ENCODE data around the gene CDKL2. TPM values are rescaled to one million over a fixed set of nuclear protein-coding genes. Genes with fewer than 3 reads are reported as not detected.
A peak's percentile ranks its signal among the peaks of the same experiment; 100 is the strongest.
"Not testable (repeated sequence)": the region's sequence is repeated elsewhere in the genome, so short reads cannot be mapped to it uniquely, and the experiment has no call there.

Gene CDKL2
- total RNA-seq, 1 donor from 2014 or later, result 3.6 TPM

DNA sequence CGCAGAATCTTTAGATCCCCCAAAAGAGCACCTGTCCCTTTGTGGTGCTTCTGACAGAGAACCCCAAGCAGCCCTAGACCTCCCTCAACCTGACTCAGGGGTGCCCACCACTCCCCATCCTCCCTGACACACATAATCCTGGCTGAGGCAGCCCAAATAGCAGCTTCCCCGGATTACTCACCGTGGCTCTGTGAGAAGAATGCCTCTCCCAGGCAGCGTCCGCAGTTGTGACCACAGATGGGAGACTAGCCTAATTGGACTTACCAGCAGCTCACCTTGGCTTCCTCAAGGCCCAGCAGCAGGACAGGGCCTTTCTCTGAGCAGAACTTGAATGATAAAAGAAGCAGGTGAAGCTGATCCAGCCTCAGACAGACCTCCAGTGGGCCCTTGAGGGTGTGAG, 84.8 kb downstream of the CDKL2 start:
- no peak for DNase-seq (ENCODE audit: low read depth)
- no peak overlapping the region for H3K4me3 ChIP-seq (ENCODE audit: low read depth, low read length)

DNA sequence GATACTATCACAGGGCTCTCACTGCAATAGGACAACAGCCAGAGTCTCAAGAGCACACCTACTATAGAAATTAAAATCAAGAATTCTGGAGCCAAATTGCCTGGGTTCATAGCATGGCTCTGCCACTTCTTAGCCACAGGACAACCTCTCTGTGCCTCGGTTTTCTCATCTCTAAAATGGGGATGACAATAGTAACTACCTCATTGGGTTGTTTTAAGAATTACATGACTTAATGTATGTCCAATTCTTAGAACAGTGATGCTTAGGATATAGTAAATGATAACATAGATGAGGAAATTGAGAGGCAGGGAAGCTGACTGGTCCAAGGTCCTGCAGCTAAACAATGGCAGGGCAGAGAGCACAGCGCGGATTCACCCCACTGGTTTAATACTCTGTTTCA, 85.5 kb downstream of the CDKL2 start:
- TF ChIP-seq, protein P1, sequence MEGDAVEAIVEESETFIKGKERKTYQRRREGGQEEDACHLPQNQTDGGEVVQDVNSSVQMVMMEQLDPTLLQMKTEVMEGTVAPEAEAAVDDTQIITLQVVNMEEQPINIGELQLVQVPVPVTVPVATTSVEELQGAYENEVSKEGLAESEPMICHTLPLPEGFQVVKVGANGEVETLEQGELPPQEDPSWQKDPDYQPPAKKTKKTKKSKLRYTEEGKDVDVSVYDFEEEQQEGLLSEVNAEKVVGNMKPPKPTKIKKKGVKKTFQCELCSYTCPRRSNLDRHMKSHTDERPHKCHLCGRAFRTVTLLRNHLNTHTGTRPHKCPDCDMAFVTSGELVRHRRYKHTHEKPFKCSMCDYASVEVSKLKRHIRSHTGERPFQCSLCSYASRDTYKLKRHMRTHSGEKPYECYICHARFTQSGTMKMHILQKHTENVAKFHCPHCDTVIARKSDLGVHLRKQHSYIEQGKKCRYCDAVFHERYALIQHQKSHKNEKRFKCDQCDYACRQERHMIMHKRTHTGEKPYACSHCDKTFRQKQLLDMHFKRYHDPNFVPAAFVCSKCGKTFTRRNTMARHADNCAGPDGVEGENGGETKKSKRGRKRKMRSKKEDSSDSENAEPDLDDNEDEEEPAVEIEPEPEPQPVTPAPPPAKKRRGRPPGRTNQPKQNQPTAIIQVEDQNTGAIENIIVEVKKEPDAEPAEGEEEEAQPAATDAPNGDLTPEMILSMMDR (conservative IDR thresholded peaks at IDR 0.05; ENCODE audit: low read depth, low read length), result no peak
- H3K4me3 ChIP-seq (ENCODE audit: low read depth, low read length), result no peak overlapping the region
- DNase-seq (ENCODE audit: low read depth), result no peak

More for the DNA sequence above, 84.8 kb downstream of the CDKL2 start:
- TF ChIP-seq, protein P1 (conservative IDR thresholded peaks at IDR 0.05; ENCODE audit: low read depth, low read length), result no peak

DNA sequence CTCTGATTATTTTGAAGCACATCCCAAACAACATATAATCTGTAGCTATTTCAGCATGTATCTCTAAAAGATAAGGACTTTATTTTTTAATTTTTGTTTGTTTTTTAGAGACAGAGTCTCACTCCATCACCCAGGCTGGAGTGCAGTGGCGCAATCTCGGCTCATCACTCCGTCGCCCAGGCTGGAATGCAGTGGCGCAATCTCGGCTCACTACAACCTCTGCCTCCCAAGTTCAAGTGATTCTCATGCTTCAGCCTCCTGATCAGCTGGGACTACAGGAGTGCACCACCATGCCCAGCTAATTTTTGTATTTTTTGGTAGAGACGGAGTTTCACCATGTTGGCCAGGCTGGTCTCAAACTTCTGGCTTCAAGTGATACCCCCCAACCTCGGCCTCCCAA, 86.1 kb downstream of the CDKL2 start:
- not testable (repeated sequence) for DNase-seq (ENCODE audit: low read depth); H3K4me3 ChIP-seq (ENCODE audit: low read depth, low read length)

DNA sequence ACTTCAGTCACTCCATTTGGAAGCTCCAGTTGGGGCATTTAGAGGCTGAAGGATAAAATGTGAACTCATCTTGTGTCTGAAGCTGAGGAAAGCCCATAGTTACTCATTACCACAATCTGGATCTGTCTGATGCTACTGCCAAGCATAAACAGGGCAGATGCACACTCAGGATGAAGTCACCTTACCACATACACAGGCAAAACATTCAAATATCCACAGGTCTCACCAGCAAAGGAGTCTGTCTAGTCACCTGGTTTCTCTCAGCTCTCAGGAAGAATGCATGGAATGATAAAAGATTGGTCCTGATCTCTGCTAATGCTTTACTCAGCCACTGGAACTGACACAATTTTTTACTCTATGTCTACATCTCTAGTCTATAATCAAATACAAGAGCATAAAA, 87.5 kb downstream of the CDKL2 start:
- TF ChIP-seq, protein P1 (conservative IDR thresholded peaks at IDR 0.05; ENCODE audit: low read depth, low read length), result no peak
- peak; percentile 90 for DNase-seq (ENCODE audit: low read depth)
- no peak overlapping the region for H3K4me3 ChIP-seq (ENCODE audit: low read depth, low read length)

DNA sequence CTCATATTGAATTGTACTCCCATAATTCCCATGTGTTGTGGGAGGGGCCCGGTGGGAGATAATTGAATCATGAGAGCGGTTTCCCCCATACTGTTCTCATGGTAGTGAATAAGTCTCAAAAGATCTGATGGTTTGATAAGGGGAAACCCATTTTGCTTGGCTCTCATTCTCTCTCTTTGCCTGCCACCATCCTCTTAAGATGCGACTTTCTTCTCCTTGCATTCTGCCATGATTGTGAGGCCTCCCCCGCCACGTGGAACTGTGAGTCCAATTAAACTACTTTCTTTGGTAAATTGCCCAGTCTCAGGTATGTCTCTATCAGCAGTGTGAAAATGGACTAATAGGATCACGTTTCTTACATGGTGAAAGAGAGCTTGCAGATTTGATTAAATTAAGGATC, 93.0 kb downstream of the CDKL2 start:
- not testable (repeated sequence) for DNase-seq (ENCODE audit: low read depth)

DNA sequence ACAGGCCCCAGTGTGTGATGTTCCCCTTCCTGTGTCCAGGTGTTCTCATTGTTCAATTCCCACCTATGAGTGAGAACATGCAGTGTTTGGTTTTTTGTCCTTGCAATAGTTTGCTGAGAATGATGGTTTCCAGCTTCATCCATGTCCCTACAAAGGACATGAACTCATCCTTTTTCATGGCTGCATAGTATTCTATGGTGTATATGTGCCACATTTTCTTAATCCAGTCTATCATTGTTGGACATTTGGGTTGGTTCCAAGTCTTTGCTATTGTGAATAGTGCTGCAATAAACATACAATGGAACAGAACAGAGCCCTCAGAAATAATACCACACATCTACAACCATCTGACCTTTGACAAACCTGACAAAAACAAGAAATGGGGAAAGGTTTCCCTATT, 96.4 kb downstream of the CDKL2 start:
- not testable (repeated sequence) for H3K4me3 ChIP-seq (ENCODE audit: low read depth, low read length); DNase-seq (ENCODE audit: low read depth)

More for the DNA sequence above, 93.0 kb downstream of the CDKL2 start:
- H3K4me3 ChIP-seq (ENCODE audit: low read depth, low read length), result not testable (repeated sequence)

DNA sequence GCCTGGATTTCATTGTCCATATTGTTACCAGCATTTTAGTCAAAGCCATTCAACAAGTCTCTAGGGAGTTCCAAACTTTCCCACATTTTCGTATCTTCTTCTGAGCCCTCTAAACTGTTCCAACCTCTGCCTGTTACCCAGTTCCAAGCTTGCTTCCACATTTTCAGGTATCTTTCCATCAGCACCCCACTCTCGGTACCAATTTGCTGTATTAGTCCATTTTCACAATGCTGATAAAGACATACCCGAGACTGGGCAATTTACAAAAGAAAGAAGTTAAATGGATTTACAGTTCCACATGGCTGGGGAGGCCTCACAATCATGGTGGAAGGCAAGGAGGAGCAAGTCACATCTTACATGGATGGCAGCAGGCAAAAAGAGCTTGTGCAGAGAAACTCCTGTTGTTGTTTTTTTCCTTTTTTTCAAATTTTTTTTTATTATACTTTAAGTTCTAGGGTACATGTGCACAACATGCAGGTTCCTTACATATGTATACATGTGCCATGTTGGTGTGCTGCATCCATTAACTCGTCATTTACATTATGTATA, 96.9 kb downstream of the CDKL2 start:
- DNase-seq (ENCODE audit: low read depth); H3K4me3 ChIP-seq (ENCODE audit: low read depth, low read length): not testable (repeated sequence)

DNA sequence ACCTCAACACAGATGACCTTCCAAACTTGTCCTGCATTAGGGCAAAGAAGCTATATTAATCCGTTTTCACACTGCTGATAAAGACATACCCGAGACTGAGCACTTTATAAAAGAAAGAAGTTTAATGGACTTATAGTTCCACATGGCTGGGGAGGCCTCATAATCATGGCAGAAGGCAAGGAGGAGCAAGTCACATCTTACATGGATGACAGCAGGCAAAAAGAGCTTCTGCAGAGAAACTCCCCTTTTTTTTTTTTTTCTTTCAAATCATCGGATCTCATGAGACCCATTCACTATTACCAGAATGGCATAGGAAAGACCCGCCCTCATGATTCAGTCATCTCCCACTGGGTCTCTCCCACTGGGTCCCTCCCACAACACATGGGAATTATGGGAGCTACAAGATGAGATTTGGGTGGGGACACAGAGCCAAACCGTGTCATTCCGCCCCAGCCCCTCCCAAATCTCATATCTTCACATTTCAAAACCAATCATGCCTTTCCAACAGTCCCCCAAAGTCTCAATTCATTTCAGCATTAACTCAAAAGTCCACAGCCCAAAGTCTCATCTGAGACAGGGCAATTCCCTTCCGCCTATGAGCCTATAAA, 98.7 kb downstream of the CDKL2 start:
- DNase-seq (ENCODE audit: low read depth); H3K4me3 ChIP-seq (ENCODE audit: low read depth, low read length): not testable (repeated sequence)

DNA sequence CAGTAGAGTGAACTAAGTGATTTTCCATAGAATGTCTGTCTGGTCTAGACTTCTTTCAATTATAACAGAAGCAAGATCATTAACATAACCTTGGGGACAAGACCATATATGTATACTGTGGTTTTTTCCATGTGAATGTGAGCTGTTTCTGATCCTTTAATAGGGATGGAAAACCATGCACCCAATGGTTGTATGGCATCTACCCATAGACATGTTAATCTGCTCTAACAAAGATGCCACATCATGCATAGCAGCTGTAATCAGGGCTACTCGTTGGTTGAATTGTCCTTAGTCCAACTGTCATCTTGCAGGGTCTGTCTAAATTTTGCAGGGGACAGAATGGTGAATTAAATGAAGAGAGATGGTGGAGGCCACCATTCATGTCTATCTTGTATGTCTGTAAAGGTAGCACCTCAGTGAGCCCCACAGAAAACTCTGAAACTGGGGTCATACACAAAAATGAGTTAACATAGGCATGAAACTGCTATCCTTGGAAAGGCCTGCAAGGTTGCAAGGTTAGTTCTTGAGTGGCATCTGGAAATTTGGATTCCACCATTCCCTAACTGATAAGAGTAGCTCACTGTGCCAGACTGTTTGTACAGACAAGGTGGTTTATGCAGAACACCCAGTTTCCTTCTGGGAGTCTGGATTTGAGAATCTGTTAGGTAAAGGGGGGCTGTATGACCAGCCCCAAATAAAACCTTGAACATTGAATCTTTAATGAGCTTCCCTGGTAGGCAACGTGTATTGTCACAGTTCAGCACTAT, 99.6 kb downstream of the CDKL2 start:
- TF ChIP-seq, protein P1 (conservative IDR thresholded peaks at IDR 0.05; ENCODE audit: low read depth, low read length), result no peak
- no peak for DNase-seq (ENCODE audit: low read depth)
- no peak overlapping the region for H3K4me3 ChIP-seq (ENCODE audit: low read depth, low read length)

Other genes with a start within 250 kb of the CDKL2 start
- 11.2 and 37.3 TPM in 2 replicates for gene RCHY1, start 116.1 kb downstream of the CDKL2 start, total RNA-seq
- gene THAP6, start 116.1 kb downstream of the CDKL2 start, total RNA-seq, result 7.0 and 8.4 TPM in 2 replicates
- 0.87 TPM in 1 of 2 replicates, not detected in the other for gene ODAPH, start 74.5 kb downstream of the CDKL2 start, total RNA-seq
- gene G3BP2, start 42.9 kb upstream of the CDKL2 start, total RNA-seq, result 109 and 113 TPM in 2 replicates
- 46.0 and 57.8 TPM in 2 replicates for gene USO1, start 94.0 kb upstream of the CDKL2 start, total RNA-seq

All from epithelial cell of proximal tubule (primary cell).